Gastroesophageal sphincter (tissue), 3 donors: ENCODE results near the gene CENATAC.

Source experiments
- CTCF ChIP-seq, 4 experiments: fragments of 200-600 bp in 2 of 4; fragments of 450-650 bp in 2 of 4; sonication (generic) in 1 of 4; IDR thresholded peaks; one replicate each; pipeline ENCODE4 v1.5.1; 2017 to 2019; ENCODE audit warnings: antibody characterized with exemption in 4 of 4, mild to moderate bottlenecking in 2 of 4, moderate library complexity in 2 of 4
- POLR2A ChIP-seq, 2 donors: fragments of 450-650 bp; IDR thresholded peaks; one replicate each; pipeline ENCODE4 v1.6.1; 2017; ENCODE audit warnings: antibody characterized with exemption in 2 of 2, mild to moderate bottlenecking in 2 of 2, moderate library complexity in 1 of 2

GRCh38 chr11:118998388-118998717 lies 415 bp downstream of the CENATAC start:
- TF ChIP-seq CTCF (IDR thresholded peaks at IDR 0.05): no peak
- no peak for TF ChIP-seq POLR2A (IDR thresholded peaks at IDR 0.05)
